Measurements from ENCODE around the gene AKT2. TPM values are rescaled to one million over a fixed set of nuclear protein-coding genes. Genes with fewer than 3 reads are reported as not detected.
A peak's percentile ranks its signal among the peaks of the same experiment; 100 is the strongest.
"Not testable (repeated sequence)": the region's sequence is repeated elsewhere in the genome, so short reads cannot be mapped to it uniquely, and the experiment has no call there.

The AKT2 gene
- total and polyA plus RNA-seq, 10 of the 15 experiments (the other 5 are each of a cell fraction or from before 2014, with no cell fraction given): 1.0 to 185 (median 71.5) TPM

GRCh38 chr19:40219721-40220276 is 65.3 kb downstream of the AKT2 start:
- Histone ChIP-seq H2AFZ (ENCODE audit: control insufficient read depth, low read depth, low read length) (no peak overlapping the region), H3K27me3 (replicated peaks in 1 of 2; ENCODE audit: control insufficient read depth in 2 of 2, insufficient read depth in 2 of 2, low read length in 1 of 2) (peaks cover 0 to 6% of the 10 kb centered on the region in 2 experiments), H3K79me2 (ENCODE audit: control insufficient read depth, insufficient read depth, low read length) (no peaks in the 10 kb centered on the region), H3K36me3 (ENCODE audit: control insufficient read depth in 2 of 2, insufficient read depth in 2 of 2, low read length in 1 of 2) (no peaks in the 10 kb centered on the region), H3K27ac (ENCODE audit: control insufficient read depth, insufficient read depth) (no peak overlapping the region), H3K4me3 (no peak overlapping the region), H4K20me1 (ENCODE audit: control insufficient read depth, insufficient read depth) (no peaks in the 10 kb centered on the region), H3K4me2 (ENCODE audit: control insufficient read depth, insufficient read depth) (no peak overlapping the region), H3K9ac (ENCODE audit: control insufficient read depth, insufficient read depth, low read length) (no peak overlapping the region), H3K9me3 (replicated peaks; ENCODE audit: control insufficient read depth, insufficient read depth, low read length) (peaks cover 4% of the 10 kb centered on the region; the same call in 1 of the 3 replicates), H3K4me1 (ENCODE audit: control insufficient read depth, insufficient read depth, low read length) (no peaks in the 10 kb centered on the region)
- DNase-seq (ENCODE audit: low read depth, low spot score) (no peak), ATAC-seq (no peak), FAIRE-seq (no peak)
- ChIA-PET RAD21 (ENCODE audit: unreplicated experiment) (interaction anchor here (0.6 to 1.1 kb wide), 2 partner anchors 55 to 376 kb away, joined by 3 read pairs; no protein-coding TSS in a partner anchor), SMC1A (ENCODE audit: uncharacterized antibody, unreplicated experiment) (interaction anchor here (3.1 kb wide), 1 partner anchor 80 kb away, joined by 15 read pairs; no protein-coding TSS in a partner anchor), CTCF (interaction anchor here (1.0 to 1.5 kb wide), 3 partner anchors 30 to 80 kb away, joined by 3 to 7 read pairs (median 5); no protein-coding TSS in a partner anchor), POLR2A (no interaction called here)
- 67% methylated on average over 8 of the region's 8 CpGs for WGBS (ENCODE audit: insufficient coverage, insufficient replicate concordance, low lambda C conversion rate, missing lambda C conversion rate)
- BruUV-seq (replicated peaks): no TSS peak
- intact Hi-C loops (cut with micrococcal nuclease; ENCODE audit: unreplicated experiment): no loop called here
- in situ Hi-C loops (cut with MboI): loop anchor here (5.0 kb wide), 1 partner anchor 77 kb away; no protein-coding TSS in a partner anchor
- TF ChIP-seq RAD51 (IDR thresholded peaks at IDR 0.05) (peak; percentile 23; the same call in 1 of the 2 replicates), ZZZ3 (IDR thresholded peaks at IDR 0.05; ENCODE audit: control insufficient read depth, insufficient read length, low read depth) (no peak), EP300 (IDR thresholded peaks at IDR 0.05; ENCODE audit: borderline replicate concordance in 1 of 2, control insufficient read depth in 1 of 2, low read depth in 2 of 2, low read length in 2 of 2) (no peak), SMAD5 (IDR thresholded peaks at IDR 0.05; ENCODE audit: low read depth) (no peak), MAX (IDR thresholded peaks at IDR 0.05; ENCODE audit: low read depth, low read length) (no peak)

GRCh38 chr19:40219029-40219428 is 66.1 kb downstream of the AKT2 start:
- FAIRE-seq; H3K4me3 ChIP-seq; H4K20me1 ChIP-seq (ENCODE audit: control insufficient read depth, insufficient read depth); H3K27ac ChIP-seq (ENCODE audit: control insufficient read depth, insufficient read depth); intact Hi-C loops (cut with micrococcal nuclease; ENCODE audit: unreplicated experiment); H3K9ac ChIP-seq (ENCODE audit: control insufficient read depth, insufficient read depth, low read length); H3K27me3 ChIP-seq (replicated peaks in 1 of 2; ENCODE audit: control insufficient read depth in 2 of 2, insufficient read depth in 2 of 2, low read length in 1 of 2); H3K9me3 ChIP-seq (replicated peaks; ENCODE audit: control insufficient read depth, insufficient read depth, low read length); DNase-seq (ENCODE audit: low read depth, low spot score); BruUV-seq (replicated peaks); H3K36me3 ChIP-seq (ENCODE audit: control insufficient read depth in 2 of 2, insufficient read depth in 2 of 2, low read length in 1 of 2); H3K4me1 ChIP-seq (ENCODE audit: control insufficient read depth, insufficient read depth, low read length); in situ Hi-C loops (cut with MboI); H2AFZ ChIP-seq (ENCODE audit: control insufficient read depth, low read depth, low read length); ATAC-seq; H3K4me2 ChIP-seq (ENCODE audit: control insufficient read depth, insufficient read depth); H3K79me2 ChIP-seq (ENCODE audit: control insufficient read depth, insufficient read depth, low read length): not testable (repeated sequence)
- RAD21 ChIA-PET (ENCODE audit: unreplicated experiment): interaction anchor here (0.8 to 1.3 kb wide), 2 partner anchors 27 to 195 kb away, joined by 3 to 4 read pairs; no protein-coding TSS in a partner anchor
- CTCF ChIA-PET: interaction anchor here (0.6 to 1.5 kb wide), 5 partner anchors 29 to 1549 kb away, joined by 3 to 7 read pairs (median 3); partner anchors contain the start of gene ZNF780B
- POLR2A ChIA-PET: interaction anchor here (0.6 kb wide), 1 partner anchor 385 kb away, joined by 4 read pairs; the partner anchor contains the start of gene DYRK1B
- SMC1A ChIA-PET (ENCODE audit: uncharacterized antibody, unreplicated experiment): interaction anchor here (3.1 kb wide), 1 partner anchor 79 kb away, joined by 15 read pairs; no protein-coding TSS in a partner anchor
- 50% methylated on average over 4 of the region's 4 CpGs for WGBS (ENCODE audit: insufficient coverage, insufficient replicate concordance, low lambda C conversion rate, missing lambda C conversion rate)

Measured in GM12878 (cell line).